Neural cell (in vitro differentiated cells): ENCODE results near the gene STAB1. TPM values are rescaled to one million over a fixed set of nuclear protein-coding genes. Genes with fewer than 3 reads are reported as not detected.

Experiments used
- H2AFZ ChIP-seq: fragments of 200-600, 300-800 bp; sonication (generic), shearing (Covaris generic); 2 replicates; pipeline ENCODE4 v1.6.0; 2014; ENCODE audit warnings: low read depth, mild to moderate bottlenecking, antibody characterized with exemption, low read length, moderate library complexity
- H3F3A ChIP-seq: fragments of 200-600 bp; shearing (Covaris generic); 2 replicates; pipeline ENCODE4 v1.6.1; 2016; ENCODE audit warnings: mild to moderate bottlenecking, moderate library complexity, mixed read lengths, antibody characterized with exemption, low read length; ENCODE audit not compliant: insufficient read depth, poor library complexity, severe bottlenecking
- H3K27ac ChIP-seq: fragments of 200-600, 300-800 bp; sonication (generic), shearing (Covaris generic); 2 replicates; pipeline ENCODE4 v1.5.1; 2014; ENCODE audit warnings: mild to moderate bottlenecking, low read length, moderate library complexity
- H3K27me3 ChIP-seq: fragments of 300-800, 200-600 bp; sonication (generic), shearing (Covaris generic); 2 replicates; pipeline ENCODE4 v1.6.0; 2014; ENCODE audit warnings: mild to moderate bottlenecking, low read depth, low read length, moderate library complexity; ENCODE audit not compliant: insufficient read depth
- H3K36me3 ChIP-seq: fragments of 300-800, 200-600 bp; sonication (generic), shearing (Covaris generic); 2 replicates; pipeline ENCODE4 v1.5.1; 2014; ENCODE audit warnings: mild to moderate bottlenecking, antibody characterized with exemption, low read length, moderate library complexity; ENCODE audit not compliant: insufficient read depth
- H3K4me2 ChIP-seq: fragments of 300-800, 200-600 bp; sonication (generic), shearing (Covaris generic); 2 replicates; pipeline ENCODE4 v1.6.0; 2014; ENCODE audit warnings: mild to moderate bottlenecking, low read length
- H3K4me3 ChIP-seq: fragments of 300-800, 200-600 bp; sonication (generic), shearing (Covaris generic); 2 replicates; pipeline ENCODE4 v1.5.1; 2014; ENCODE audit warnings: mild to moderate bottlenecking, low read length, moderate library complexity
- H3K79me2 ChIP-seq: fragments of 200-600 bp; shearing (Covaris generic); replicated peaks from 2 replicates; pipeline ENCODE4 v1.6.0; 2014; ENCODE audit warnings: mild to moderate bottlenecking, low read length, moderate library complexity; ENCODE audit not compliant: insufficient read depth
- H3K9ac ChIP-seq: fragments of 300-800, 200-600 bp; sonication (generic), shearing (Covaris generic); 2 replicates; pipeline ENCODE4 v1.6.1; 2016; ENCODE audit warnings: mild to moderate bottlenecking, low read length, mixed read lengths
- H3K9me2 ChIP-seq: fragments of 200-600 bp; shearing (Covaris generic); 2 replicates; pipeline ENCODE4 v1.6.1; 2016; ENCODE audit warnings: mild to moderate bottlenecking, low read length, mixed read lengths; ENCODE audit not compliant: insufficient read depth
- H3K9me3 ChIP-seq: fragments of 200-600, 300-800 bp; sonication (generic), shearing (Covaris generic); 2 replicates; pipeline ENCODE4 v1.6.1; 2016; ENCODE audit warnings: mild to moderate bottlenecking, mixed run types, low read length, moderate library complexity, mixed read lengths
- H4K20me1 ChIP-seq: fragments of 200-600 bp; shearing (Covaris generic); 2 replicates; pipeline ENCODE4 v1.6.1; 2016; ENCODE audit warnings: mild to moderate bottlenecking, mixed run types; ENCODE audit not compliant: insufficient read depth
- EP300 ChIP-seq: fragments of 450-650 bp; conservative IDR thresholded peaks from 2 replicates; pipeline ENCODE4 v1.6.1; 2014; ENCODE audit warnings: antibody characterized with exemption, mild to moderate bottlenecking, moderate library complexity; ENCODE audit not compliant: poor library complexity, severe bottlenecking
- EZH2 ChIP-seq: fragments of 200-600, 300-800 bp; shearing (Covaris generic), sonication (generic); IDR thresholded peaks from 2 replicates; pipeline ENCODE4 v1.6.1; 2014; ENCODE audit warnings: antibody characterized with exemption, low read length, borderline replicate concordance, mild to moderate bottlenecking; ENCODE audit not compliant: insufficient read depth, poor library complexity, severe bottlenecking
- MXI1 ChIP-seq: fragments of 450-650 bp; conservative IDR thresholded peaks from 2 replicates; pipeline ENCODE4 v1.6.1; 2014; ENCODE audit warnings: antibody characterized with exemption, mild to moderate bottlenecking; ENCODE audit not compliant: poor library complexity, severe bottlenecking
- POLR2AphosphoS5 ChIP-seq: IDR thresholded peaks from 2 replicates; pipeline ENCODE4 v1.6.1; 2012
- RAD21 ChIP-seq: fragments of 450-650 bp; conservative IDR thresholded peaks from 2 replicates; pipeline ENCODE4 v1.6.1; 2014; ENCODE audit warnings: antibody characterized with exemption, mild to moderate bottlenecking, moderate library complexity
- SMC3 ChIP-seq: fragments of 450-650 bp; conservative IDR thresholded peaks from 2 replicates; pipeline ENCODE4 v1.6.1; 2014; ENCODE audit warnings: antibody characterized with exemption, mild to moderate bottlenecking, moderate library complexity; ENCODE audit not compliant: poor library complexity
- TAF1 ChIP-seq: IDR thresholded peaks from 2 replicates; pipeline ENCODE4 v1.6.1; 2012; ENCODE audit warnings: low read depth
- polyA plus RNA-seq: library from polyadenylated mRNA; depleted of rRNA; stranded (reverse); fragments of >200 nt; gene quantifications from 2 replicates; pipeline ENCODE4 v1.2.3, GENCODE V29; 2014
- TF ChIP-seq, protein P1 (sequence below): fragments of 450-650 bp; IDR thresholded peaks from 2 replicates; pipeline ENCODE4 v1.5.1; 2014; ENCODE audit warnings: antibody characterized with exemption, mild to moderate bottlenecking, moderate library complexity; ENCODE audit not compliant: poor library complexity, severe bottlenecking
- TF ChIP-seq, protein P2 (sequence below): IDR thresholded peaks from 2 replicates; pipeline ENCODE4 v1.6.1; 2012; ENCODE audit warnings: borderline replicate concordance

Gene STAB1
- polyA plus RNA-seq, 1 donor from 2014 or later: 0.28 TPM

DNA sequence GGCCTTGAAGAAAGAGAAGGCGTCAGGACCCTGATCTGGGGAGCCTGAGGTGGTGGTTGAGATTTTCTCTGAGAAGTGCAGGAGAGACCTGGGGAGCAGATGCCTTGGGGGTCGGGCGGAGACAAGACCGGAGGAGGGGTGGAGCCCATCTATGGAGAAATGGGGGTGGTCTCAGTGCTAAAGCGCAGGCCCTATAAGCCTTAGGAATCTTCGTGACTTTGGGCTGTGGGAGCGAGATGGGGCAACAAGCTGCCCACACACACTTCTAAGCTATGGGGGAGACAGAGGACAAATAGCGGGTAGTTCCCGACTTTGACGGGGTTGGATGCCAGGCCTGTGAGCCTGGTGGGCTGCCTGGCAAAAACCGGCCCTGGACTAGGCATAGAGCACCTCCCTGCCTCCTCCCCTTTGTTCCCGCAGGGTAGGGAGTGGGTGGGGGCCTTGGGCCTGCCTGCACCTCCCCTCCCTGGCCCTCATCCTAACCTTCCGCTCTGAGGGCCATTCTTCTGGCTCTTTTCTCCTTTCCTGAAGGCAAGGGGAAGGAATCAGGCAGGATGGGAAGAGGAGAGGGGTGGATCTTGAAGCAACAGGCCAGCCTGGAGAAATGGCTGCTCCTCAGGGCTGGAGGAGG lies 38.9 kb upstream of the STAB1 start:
- Histone ChIP-seq H3K9me3 (no peaks in the 10 kb centered on the region), H3K27ac (peak overlapping the region; percentile 86), H3K9ac (peak overlapping the region; percentile 96), H3K79me2 (peaks cover 37% of the 10 kb centered on the region), H2AFZ (peak overlapping the region; percentile 42), H3K4me2 (peak overlapping the region; percentile 77), H3F3A (peaks cover 6% of the 10 kb centered on the region), H3K36me3 (no peaks in the 10 kb centered on the region), H3K9me2 (no peaks in the 10 kb centered on the region), H3K27me3 (no peaks in the 10 kb centered on the region), H3K4me3 (peak overlapping the region; percentile 95), H4K20me1 (no peaks in the 10 kb centered on the region)
- no peak for TF ChIP-seq RAD21
- TF ChIP-seq MXI1: peak; percentile 34

DNA sequence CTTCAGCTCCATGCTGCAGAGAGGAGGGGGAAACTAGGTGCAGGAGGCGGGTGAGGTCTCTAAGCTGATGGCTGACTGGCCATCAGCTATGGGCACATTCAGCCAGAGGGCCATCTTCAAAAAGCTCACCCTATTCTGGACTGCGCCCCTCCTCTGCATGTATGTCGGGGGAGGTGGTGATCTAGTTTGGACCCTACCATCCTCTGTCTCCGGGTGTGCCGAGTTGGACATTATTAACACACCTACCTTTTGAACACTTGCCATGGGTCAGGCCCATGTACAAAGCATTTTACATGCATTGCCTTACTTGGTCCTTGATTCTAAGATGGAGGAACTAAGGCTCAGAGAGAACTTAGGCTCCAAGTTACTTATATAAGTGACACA lies 38.3 kb upstream of the STAB1 start:
- TF ChIP-seq, protein P1, sequence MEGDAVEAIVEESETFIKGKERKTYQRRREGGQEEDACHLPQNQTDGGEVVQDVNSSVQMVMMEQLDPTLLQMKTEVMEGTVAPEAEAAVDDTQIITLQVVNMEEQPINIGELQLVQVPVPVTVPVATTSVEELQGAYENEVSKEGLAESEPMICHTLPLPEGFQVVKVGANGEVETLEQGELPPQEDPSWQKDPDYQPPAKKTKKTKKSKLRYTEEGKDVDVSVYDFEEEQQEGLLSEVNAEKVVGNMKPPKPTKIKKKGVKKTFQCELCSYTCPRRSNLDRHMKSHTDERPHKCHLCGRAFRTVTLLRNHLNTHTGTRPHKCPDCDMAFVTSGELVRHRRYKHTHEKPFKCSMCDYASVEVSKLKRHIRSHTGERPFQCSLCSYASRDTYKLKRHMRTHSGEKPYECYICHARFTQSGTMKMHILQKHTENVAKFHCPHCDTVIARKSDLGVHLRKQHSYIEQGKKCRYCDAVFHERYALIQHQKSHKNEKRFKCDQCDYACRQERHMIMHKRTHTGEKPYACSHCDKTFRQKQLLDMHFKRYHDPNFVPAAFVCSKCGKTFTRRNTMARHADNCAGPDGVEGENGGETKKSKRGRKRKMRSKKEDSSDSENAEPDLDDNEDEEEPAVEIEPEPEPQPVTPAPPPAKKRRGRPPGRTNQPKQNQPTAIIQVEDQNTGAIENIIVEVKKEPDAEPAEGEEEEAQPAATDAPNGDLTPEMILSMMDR: no peak
- TF ChIP-seq SMC3 (no peak), TAF1 (no peak), RAD21 (no peak), POLR2AphosphoS5 (no peak), MXI1 (no peak), EZH2 (no peak), EP300 (no peak)
- TF ChIP-seq, protein P2, sequence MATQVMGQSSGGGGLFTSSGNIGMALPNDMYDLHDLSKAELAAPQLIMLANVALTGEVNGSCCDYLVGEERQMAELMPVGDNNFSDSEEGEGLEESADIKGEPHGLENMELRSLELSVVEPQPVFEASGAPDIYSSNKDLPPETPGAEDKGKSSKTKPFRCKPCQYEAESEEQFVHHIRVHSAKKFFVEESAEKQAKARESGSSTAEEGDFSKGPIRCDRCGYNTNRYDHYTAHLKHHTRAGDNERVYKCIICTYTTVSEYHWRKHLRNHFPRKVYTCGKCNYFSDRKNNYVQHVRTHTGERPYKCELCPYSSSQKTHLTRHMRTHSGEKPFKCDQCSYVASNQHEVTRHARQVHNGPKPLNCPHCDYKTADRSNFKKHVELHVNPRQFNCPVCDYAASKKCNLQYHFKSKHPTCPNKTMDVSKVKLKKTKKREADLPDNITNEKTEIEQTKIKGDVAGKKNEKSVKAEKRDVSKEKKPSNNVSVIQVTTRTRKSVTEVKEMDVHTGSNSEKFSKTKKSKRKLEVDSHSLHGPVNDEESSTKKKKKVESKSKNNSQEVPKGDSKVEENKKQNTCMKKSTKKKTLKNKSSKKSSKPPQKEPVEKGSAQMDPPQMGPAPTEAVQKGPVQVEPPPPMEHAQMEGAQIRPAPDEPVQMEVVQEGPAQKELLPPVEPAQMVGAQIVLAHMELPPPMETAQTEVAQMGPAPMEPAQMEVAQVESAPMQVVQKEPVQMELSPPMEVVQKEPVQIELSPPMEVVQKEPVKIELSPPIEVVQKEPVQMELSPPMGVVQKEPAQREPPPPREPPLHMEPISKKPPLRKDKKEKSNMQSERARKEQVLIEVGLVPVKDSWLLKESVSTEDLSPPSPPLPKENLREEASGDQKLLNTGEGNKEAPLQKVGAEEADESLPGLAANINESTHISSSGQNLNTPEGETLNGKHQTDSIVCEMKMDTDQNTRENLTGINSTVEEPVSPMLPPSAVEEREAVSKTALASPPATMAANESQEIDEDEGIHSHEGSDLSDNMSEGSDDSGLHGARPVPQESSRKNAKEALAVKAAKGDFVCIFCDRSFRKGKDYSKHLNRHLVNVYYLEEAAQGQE: no peak
- no peaks in the 10 kb centered on the region for H3K9me3 ChIP-seq
- H3K4me3 ChIP-seq: peak overlapping the region; percentile 95
- H2AFZ ChIP-seq: peak overlapping the region; percentile 42
- no peaks in the 10 kb centered on the region for H4K20me1 ChIP-seq
- peak overlapping the region; percentile 86 for H3K27ac ChIP-seq
- no peaks in the 10 kb centered on the region for H3K27me3 ChIP-seq
- no peaks in the 10 kb centered on the region for H3K36me3 ChIP-seq
- H3K9ac ChIP-seq: peak overlapping the region; percentile 96
- peaks cover 6% of the 10 kb centered on the region for H3F3A ChIP-seq
- peak overlapping the region; percentile 77 for H3K4me2 ChIP-seq
- H3K79me2 ChIP-seq: peaks cover 37% of the 10 kb centered on the region
- no peaks in the 10 kb centered on the region for H3K9me2 ChIP-seq
